ENCODE measurements around the gene TRIM26. TPM values are rescaled to one million over a fixed set of nuclear protein-coding genes. Genes with fewer than 3 reads are reported as not detected.

The TRIM26 gene
- total and polyA plus RNA-seq, 2 of the 13 experiments (the other 11 are each of a cell fraction or from before 2014, with no cell fraction given): 27.1 to 38.7 TPM

DNA sequence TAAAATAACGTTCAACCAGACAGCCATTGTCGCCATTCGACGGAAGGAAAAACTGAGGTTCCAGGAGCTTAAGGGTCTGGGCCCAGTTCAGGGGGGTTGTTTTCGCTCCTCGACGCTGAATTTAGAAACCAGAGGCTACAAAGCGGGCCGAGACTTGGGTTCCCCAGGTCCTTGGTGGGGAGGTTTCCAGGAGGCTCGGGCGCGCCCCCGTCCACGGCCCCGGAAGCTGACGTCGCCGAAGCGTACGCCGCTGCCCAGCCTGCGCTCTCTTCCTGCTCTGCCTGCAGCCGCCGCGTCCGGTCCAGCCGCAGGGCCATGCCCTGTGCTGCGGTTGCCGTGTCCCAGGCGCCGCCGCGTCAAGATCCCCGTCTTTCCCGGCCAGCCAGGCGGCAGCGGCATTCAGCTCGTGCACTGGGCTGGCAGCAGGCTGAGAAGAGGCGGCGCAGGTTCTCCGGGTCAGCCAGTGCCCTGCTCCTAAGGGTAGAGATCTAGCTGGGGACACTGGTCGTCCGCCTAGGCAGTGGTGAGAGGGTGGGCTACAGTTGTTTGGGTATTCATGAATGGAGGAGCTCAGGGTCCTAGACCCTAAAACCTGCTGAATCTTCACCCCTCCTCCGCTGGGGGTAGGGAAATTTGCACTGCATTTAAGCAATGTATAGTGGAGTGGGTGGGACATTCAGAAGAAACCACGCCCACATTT is 901 bp upstream of the TRIM26 start (continued):
- TF ChIP-seq ZNF883 (CRISPR knock-in tag; IDR thresholded peaks at IDR 0.05; ENCODE audit: not compliant biosample characterization) (peak; percentile 91), NRL (CRISPR knock-in tag; IDR thresholded peaks at IDR 0.05; ENCODE audit: borderline replicate concordance) (peak; percentile 84), ZSCAN31 (CRISPR knock-in tag; IDR thresholded peaks at IDR 0.05; ENCODE audit: low read depth) (peak; percentile 96), NFE2 (CRISPR knock-in tag; IDR thresholded peaks at IDR 0.05) (no peak), KDM5A (IDR thresholded peaks at IDR 0.05; ENCODE audit: borderline replicate concordance, low read length) (no peak), RFX3 (CRISPR knock-in tag; IDR thresholded peaks at IDR 0.05) (no peak), SNAPC2 (CRISPR knock-in tag; IDR thresholded peaks at IDR 0.05) (no peak), DMAP1 (CRISPR knock-in tag; IDR thresholded peaks at IDR 0.05) (peak; percentile 54; the same call in 1 of the 2 replicates), ZNF569 (CRISPR knock-in tag; IDR thresholded peaks at IDR 0.05; ENCODE audit: borderline replicate concordance) (no peak), FLYWCH1 (CRISPR knock-in tag; IDR thresholded peaks at IDR 0.05) (peak; percentile 77; the same call in 1 of the 2 replicates), BCL6 (CRISPR knock-in tag; IDR thresholded peaks at IDR 0.05) (peak; percentile 48), GFI1 (CRISPR knock-in tag; IDR thresholded peaks at IDR 0.05; ENCODE audit: borderline replicate concordance) (no peak), SMC3 (IDR thresholded peaks at IDR 0.05; ENCODE audit: low read length) (no peak), PHB2 (IDR thresholded peaks at IDR 0.05; ENCODE audit: partially characterized antibody) (no peak), NCOA1 (CRISPR knock-in tag; IDR thresholded peaks at IDR 0.05) (peak; percentile 61; the same call in 1 of the 2 replicates), SATB2 (CRISPR knock-in tag; IDR thresholded peaks at IDR 0.05) (0 out of 2 replicates have a peak, but pooled peaks have one; percentile 80), SAP130 (CRISPR knock-in tag; IDR thresholded peaks at IDR 0.05; ENCODE audit: low read depth) (peak; percentile 94), ZNF816 (CRISPR knock-in tag; IDR thresholded peaks at IDR 0.05; ENCODE audit: borderline replicate concordance) (peak; percentile 19; the same call in 1 of the 2 replicates), JARID2 (CRISPR knock-in tag; IDR thresholded peaks at IDR 0.05; ENCODE audit: insufficient replicate concordance) (peak; percentile 91), TOPORS (CRISPR knock-in tag; IDR thresholded peaks at IDR 0.05) (peak; percentile 40; the same call in 1 of the 2 replicates)
- TF ChIP-seq, protein P1, sequence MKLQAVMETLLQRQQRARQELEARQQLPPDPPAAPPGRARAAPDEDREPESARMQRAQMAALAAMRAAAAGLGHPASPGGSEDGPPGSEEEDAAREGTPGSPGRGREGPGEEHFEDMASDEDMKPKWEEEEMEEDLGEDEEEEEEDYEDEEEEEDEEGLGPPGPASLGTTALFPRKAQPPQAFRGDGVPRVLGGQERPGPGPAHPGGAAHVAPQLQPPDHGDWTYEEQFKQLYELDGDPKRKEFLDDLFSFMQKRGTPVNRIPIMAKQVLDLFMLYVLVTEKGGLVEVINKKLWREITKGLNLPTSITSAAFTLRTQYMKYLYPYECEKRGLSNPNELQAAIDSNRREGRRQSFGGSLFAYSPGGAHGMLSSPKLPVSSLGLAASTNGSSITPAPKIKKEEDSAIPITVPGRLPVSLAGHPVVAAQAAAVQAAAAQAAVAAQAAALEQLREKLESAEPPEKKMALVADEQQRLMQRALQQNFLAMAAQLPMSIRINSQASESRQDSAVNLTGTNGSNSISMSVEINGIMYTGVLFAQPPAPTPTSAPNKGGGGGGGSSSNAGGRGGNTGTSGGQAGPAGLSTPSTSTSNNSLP (IDR thresholded peaks at IDR 0.05; ENCODE audit: low read depth, low read length): no peak
- TF ChIP-seq, protein P2, sequence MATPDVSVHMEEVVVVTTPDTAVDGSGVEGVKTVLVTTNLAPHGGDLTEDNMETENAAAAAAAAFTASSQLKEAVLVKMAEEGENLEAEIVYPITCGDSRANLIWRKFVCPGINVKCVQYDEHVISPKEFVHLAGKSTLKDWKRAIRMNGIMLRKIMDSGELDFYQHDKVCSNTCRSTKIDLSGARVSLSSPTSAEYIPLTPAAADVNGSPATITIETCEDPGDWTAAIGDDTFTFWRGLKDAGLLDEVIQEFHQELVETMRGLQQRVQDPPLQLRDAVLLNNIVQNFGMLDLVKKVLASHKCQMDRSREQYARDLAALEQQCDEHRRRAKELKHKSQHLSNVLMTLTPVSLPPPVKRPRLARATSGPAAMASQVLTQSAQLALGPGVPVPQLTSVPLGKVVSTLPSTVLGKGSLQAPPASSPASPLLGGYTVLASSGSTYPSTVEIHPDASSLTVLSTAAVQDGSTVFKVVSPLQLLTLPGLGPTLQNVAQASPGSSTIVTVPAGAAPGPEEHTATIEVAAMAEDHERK (CRISPR knock-in tag; IDR thresholded peaks at IDR 0.05; ENCODE audit: low read depth): peak; percentile 57; the same call in 1 of the 2 replicates
- TF ChIP-seq, protein P3, sequence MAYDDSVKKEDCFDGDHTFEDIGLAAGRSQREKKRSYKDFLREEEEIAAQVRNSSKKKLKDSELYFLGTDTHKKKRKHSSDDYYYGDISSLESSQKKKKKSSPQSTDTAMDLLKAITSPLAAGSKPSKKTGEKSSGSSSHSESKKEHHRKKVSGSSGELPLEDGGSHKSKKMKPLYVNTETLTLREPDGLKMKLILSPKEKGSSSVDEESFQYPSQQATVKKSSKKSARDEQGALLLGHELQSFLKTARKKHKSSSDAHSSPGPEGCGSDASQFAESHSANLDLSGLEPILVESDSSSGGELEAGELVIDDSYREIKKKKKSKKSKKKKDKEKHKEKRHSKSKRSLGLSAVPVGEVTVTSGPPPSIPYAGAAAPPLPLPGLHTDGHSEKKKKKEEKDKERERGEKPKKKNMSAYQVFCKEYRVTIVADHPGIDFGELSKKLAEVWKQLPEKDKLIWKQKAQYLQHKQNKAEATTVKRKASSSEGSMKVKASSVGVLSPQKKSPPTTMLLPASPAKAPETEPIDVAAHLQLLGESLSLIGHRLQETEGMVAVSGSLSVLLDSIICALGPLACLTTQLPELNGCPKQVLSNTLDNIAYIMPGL (CRISPR knock-in tag; IDR thresholded peaks at IDR 0.05; ENCODE audit: borderline replicate concordance in 1 of 2, low read depth in 1 of 2): peak; percentile 95
- TF ChIP-seq, protein P4, sequence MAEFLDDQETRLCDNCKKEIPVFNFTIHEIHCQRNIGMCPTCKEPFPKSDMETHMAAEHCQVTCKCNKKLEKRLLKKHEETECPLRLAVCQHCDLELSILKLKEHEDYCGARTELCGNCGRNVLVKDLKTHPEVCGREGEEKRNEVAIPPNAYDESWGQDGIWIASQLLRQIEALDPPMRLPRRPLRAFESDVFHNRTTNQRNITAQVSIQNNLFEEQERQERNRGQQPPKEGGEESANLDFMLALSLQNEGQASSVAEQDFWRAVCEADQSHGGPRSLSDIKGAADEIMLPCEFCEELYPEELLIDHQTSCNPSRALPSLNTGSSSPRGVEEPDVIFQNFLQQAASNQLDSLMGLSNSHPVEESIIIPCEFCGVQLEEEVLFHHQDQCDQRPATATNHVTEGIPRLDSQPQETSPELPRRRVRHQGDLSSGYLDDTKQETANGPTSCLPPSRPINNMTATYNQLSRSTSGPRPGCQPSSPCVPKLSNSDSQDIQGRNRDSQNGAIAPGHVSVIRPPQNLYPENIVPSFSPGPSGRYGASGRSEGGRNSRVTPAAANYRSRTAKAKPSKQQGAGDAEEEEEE (CRISPR knock-in tag; IDR thresholded peaks at IDR 0.05; ENCODE audit: borderline replicate concordance): peak; percentile 65; the same call in 1 of the 2 replicates
